Measurements from ENCODE around the gene MYCBP2.

DNA sequence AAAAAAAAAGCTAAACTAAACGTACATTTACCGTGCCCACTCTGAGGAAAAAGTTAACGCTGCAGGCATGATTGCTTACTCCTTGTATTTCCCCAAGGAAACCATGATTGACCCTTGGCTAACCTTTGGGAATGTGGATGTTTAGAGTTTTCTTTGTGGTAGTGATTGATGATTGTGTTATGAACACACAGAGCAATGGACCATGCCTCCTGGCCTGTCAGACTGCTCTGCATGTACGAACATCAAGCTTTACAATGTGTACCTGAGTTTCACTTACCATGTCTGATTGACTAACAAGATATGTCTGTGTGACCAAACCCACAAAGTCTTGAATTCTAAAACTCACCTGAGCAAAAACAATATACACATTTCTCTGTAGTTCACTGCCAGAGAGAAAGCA is 35.1 kb downstream of the MYCBP2 start:
- TF ChIP-seq, protein P1, sequence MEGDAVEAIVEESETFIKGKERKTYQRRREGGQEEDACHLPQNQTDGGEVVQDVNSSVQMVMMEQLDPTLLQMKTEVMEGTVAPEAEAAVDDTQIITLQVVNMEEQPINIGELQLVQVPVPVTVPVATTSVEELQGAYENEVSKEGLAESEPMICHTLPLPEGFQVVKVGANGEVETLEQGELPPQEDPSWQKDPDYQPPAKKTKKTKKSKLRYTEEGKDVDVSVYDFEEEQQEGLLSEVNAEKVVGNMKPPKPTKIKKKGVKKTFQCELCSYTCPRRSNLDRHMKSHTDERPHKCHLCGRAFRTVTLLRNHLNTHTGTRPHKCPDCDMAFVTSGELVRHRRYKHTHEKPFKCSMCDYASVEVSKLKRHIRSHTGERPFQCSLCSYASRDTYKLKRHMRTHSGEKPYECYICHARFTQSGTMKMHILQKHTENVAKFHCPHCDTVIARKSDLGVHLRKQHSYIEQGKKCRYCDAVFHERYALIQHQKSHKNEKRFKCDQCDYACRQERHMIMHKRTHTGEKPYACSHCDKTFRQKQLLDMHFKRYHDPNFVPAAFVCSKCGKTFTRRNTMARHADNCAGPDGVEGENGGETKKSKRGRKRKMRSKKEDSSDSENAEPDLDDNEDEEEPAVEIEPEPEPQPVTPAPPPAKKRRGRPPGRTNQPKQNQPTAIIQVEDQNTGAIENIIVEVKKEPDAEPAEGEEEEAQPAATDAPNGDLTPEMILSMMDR (conservative IDR thresholded peaks at IDR 0.05 in 1 of 2, IDR thresholded peaks at IDR 0.05 in 1 of 2; ENCODE audit: extremely low read depth in 1 of 2, insufficient read depth in 1 of 2, low read depth in 1 of 2, low read length in 2 of 2), result no peak
- TF ChIP-seq EZH2 (IDR thresholded peaks at IDR 0.05; ENCODE audit: borderline replicate concordance, low read length), result no peak
